NCI-H526 (cell line): ENCODE measurements around the gene PC.

ENCODE experiments used
- DNase-seq, 2 experiments: peaks; one replicate each; lab custom pipeline; 2025; lab: John Stamatoyannopoulos, UW

Gene PC

DNA sequence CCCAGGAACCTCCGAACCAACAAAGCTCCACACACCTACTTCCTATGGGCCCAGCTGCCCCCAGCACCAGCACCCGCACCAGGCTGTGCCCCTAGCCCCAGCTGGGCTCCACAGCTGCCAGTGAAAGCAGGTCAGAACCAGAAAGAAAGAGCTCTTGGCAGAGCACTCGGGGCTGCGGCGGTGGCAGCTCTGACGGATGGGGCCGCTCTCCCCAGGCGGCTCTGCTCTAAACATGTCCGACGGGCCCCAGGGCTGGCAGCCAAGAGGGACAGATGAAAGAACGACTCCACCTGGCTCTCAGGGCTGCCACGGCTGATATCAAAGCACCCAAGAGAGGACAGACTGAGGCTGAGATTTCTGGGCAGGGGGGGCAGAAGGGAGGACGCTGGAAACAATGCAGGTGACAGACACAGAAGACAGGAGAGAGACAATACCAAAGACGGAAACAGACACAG, 75.6 kb downstream of the PC start:
- no peak for DNase-seq

DNA sequence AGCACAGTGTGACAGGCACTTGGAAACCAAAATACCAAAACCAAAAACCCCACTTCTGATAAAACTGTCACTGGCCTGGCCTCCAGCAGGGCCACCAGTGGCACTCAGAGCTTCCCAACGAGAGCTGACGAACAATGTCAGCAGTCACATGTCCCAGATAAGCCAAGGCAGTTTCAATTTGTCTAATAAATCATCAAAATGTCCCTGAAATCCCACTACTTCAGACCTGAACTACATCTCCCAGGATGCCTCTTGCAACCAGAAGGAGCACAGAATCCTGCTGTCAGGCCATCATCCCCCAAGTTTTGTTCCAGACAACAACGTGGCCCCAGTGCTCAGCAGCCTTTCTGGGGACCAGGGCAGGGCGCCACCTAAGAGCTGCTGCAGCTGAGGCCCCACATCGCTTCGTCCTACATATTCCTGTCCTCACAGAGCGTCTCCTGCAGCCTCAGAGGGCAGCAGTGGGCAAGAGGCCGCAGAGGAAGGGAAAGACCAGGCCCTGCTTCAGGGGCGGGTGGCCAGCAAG, 76.2 kb downstream of the PC start:
- DNase-seq, result no peak

DNA sequence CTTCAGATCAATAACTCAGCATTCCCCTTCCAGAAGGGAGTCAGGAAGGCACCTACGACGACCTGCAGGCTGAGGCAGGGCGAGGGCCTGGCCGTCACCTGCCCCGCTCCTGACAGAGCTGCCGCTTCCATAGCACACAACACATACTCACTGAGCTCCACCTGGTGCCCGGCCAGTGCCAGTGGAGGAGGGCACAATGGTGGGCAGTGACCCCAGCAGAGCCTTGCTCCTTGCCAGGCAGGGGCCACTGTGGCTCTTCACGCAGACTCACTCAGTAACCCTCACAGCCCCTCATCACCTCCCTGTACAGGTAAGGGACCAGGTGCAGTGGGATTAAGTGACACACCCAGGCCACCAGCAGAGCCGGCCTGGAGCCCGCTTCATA, 76.7 kb downstream of the PC start:
- DNase-seq, result peak in 1 of 2 experiments; percentile 58

DNA sequence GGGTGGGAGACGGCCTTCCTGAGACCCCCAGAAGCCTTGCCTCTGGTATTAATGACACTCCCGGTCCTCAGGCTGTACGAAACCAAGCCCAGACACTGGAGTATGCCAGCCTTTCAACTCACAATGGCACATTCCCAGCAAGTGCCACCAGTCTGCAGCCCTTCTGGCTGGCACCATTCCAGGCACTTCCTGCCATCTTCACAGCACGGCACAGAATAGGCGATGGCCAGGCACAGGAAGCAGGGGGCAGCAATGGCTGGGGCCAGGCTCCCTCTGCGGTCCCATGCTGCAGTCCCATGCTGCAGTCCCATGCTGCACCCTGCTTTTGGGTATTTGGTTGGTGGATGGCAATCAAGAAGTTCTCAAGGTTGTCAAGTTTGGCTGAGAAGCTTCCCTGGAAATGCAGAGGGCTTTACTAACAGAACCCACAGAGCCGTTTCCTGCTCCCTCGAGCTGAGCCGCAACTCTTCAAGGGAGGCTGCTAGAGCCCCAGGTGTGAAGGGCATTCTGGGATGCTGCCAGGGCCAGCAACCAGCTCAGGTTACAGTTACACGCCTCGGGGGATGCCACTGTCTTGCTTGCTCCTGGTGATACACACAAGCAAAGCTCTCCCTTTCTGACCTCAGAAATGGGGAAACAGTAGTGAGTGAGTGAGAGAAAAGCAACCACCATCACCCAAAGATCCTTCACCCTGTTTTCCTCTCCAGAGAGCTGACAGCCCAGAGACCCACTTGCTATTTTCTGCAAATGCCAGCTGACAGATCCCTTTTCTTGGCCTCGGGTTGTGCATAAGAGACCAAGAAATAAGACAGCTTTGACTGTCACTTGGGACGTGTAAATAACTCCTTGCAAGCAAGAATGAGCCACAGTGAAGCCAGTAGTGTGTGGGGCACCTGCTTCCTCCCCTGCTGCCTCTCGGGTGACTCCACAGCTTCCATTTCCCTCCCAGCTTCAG, 77.4 kb downstream of the PC start:
- peak; percentile 88 to 93 for DNase-seq

- DNase-seq, result no peak
These were observed 78.2 kb downstream of the PC start for GRCh38 chr11:66879999-66880398.

DNA sequence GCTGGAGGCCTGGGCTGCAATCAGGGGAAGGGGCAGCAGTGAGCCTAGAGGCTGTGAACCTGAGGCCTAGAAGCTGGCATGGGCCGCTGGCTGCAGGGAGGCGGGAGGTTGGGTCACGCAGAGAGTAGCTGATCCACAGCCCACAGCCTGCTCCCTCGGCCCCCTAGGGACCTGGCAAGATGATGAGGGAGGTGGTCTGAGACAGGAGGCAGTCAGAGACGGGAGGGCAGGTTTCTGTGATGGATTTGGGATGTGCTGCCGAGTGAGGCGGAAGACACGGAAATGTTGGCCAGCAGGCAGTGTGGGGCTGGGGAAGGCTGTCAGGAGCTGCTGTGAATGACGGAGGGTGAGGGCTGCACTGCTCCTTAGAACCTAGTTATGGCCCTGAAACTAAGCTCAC, 78.6 kb downstream of the PC start:
- DNase-seq, result no peak

GRCh38 chr11:66879000-66879399, 79.2 kb downstream of the PC start:
- no peak for DNase-seq

DNA sequence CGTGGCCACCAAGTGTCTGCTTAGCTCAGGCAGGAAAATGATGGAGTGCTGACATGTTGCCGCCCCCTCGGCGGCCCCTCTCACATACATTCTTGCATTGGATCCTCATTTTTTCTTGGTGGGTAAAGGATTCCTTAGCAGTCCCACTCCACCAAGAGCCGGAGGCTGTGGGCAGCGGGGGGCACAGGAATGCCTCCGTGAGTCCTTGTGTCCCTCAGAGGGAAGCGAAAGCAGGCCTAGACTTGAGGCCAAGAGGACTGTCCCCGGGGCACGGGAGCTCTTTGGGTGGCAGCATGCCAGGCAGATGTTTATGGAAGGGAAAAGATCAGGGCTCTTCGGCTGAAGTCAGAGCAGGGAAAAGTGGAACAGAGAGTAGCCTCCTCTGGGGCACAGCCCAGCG, 79.7 kb downstream of the PC start:
- DNase-seq, result no peak

- DNase-seq, result no peak
These were observed 80.4 kb downstream of the PC start for GRCh38 chr11:66877588-66878385.

GRCh38 chr11:66875378-66875777, 82.8 kb downstream of the PC start:
- no peak for DNase-seq

- DNase-seq, result no peak
These were observed 84.0 kb downstream of the PC start for GRCh38 chr11:66874232-66874631.

GRCh38 chr11:66871521-66871901, 86.7 kb downstream of the PC start:
- no peak for DNase-seq

DNA sequence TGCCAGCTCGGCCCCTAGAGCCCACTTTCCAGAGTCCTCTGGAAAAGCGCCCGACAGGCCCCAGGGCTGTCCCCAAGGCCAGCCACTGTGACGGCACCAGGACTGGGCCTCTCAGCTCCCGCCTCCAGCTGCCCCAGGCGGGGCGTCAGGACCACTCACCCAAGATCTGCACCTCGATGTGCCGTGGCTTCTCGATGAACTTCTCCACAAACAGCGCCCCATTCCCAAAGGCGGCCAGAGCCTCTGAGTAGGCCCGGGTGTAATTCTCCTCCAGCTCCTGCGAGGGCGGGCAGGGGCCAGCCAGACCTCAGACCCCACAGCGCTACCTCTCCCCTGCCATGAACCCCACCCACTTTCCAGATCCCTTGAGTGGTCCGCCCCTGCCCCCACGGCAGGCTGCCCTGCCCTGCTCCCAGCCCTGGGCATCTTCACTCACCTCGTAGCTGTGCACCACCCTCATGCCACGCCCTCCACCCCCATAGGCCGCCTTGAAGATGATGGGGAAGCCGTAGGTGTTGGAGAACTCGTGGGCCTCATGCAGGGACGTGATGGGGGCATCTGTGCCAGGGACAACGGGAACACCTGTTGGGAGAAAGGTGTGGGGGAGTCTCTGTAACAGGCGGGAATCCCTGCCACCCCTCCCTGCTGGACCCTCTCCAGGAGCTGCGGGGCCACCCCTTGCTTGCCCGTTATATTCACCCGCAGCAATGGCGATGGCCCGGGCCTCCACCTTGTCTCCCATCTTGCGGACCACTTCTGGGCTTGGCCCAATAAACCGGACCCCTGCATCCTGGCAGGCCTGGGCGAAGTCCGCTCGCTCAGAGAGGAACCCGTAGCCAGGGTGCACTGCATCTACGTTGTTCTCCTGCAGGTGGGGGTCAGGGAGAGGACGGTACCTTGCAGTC, 87.3 kb downstream of the PC start:
- no peak for DNase-seq

- DNase-seq, result no peak
These were observed 88.1 kb downstream of the PC start for GRCh38 chr11:66870131-66870530.

GRCh38 chr11:66869567-66869870, 88.7 kb downstream of the PC start:
- no peak for DNase-seq

GRCh38 chr11:66868726-66869566, 89.2 kb downstream of the PC start:
- DNase-seq, result peak; percentile 89 to 96

GRCh38 chr11:66868082-66868725, 90.0 kb downstream of the PC start:
- no peak for DNase-seq

GRCh38 chr11:66867425-66868040, 90.7 kb downstream of the PC start:
- peak in 1 of 2 experiments; percentile 33 for DNase-seq

DNA sequence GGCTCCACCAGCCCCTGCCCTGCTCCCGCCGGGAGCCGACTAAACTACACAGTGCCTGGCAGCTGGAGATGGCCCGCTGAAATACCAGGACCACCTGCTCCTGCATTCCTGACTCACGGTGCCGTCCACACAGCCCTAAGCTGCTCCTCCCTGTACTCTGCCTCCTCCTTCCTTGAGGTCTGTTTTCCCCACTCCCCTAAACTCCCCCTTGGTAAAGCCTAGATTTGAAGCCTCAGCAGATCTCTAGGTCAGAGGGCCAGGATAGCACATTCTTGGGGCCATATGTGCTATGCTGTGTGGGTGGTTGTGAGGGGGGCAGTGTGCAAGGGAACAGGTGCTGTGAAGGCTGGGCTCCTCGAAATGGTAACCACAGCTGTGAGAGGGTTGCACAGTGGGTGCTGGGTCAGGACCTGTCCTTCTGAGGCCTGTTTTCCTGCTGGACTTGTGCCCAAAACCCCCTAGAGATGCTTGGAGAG, 91.6 kb downstream of the PC start:
- no peak for DNase-seq

- no peak for DNase-seq
These were observed 92.2 kb downstream of the PC start for GRCh38 chr11:66866007-66866406.
